Spinal cord (tissue), 10 donors: ENCODE results near the gene MOB3B. TPM values are rescaled to one million over a fixed set of nuclear protein-coding genes. Genes with fewer than 3 reads are reported as not detected.

Experiments
- DNase-seq, 6 donors: peaks; one replicate each; pipeline versions ENCODE4 v3.0.0 to v3.0.0-alpha.2; 2013 to 2015; ENCODE audit warnings: low spot score in 6 of 6, low read depth in 4 of 6
- H3K27ac ChIP-seq: one replicate; pipeline ENCODE4 v1.5.1; 2013; ENCODE audit warnings: low read depth, low read length, control low read depth
- H3K27me3 ChIP-seq: one replicate; pipeline ENCODE4 v1.6.1; 2013; ENCODE audit warnings: low read length; ENCODE audit not compliant: control insufficient read depth, insufficient read depth
- H3K36me3 ChIP-seq: one replicate; pipeline ENCODE4 v1.6.1; 2013; ENCODE audit warnings: low read length; ENCODE audit not compliant: control insufficient read depth, insufficient read depth
- H3K4me1 ChIP-seq: one replicate; pipeline ENCODE4 v1.6.1; 2013; ENCODE audit warnings: low read length; ENCODE audit not compliant: control insufficient read depth, insufficient read depth
- H3K4me3 ChIP-seq: one replicate; pipeline ENCODE4 v1.5.1; 2013; ENCODE audit warnings: low read depth, low read length, control low read depth
- H3K9me3 ChIP-seq: one replicate; pipeline ENCODE4 v1.6.1; 2013; ENCODE audit warnings: low read length; ENCODE audit not compliant: control insufficient read depth, insufficient read depth
- WGBS: methylation state at CpG from one replicate; pipeline ENCODE4 v1.1.5; 2013; ENCODE audit warnings: missing lambda C conversion rate; ENCODE audit not compliant: insufficient coverage; 5-methylcytosine and 5-hydroxymethylcytosine counted together
- polyA plus RNA-seq, 2 donors: library from polyadenylated mRNA; unstranded; fragments of 120-200 nt; gene quantifications; one replicate each; pipeline ENCODE4 v1.2.1, GENCODE V29; 2013; ENCODE audit not compliant: insufficient read length in 2 of 2
- total RNA-seq, 2 donors: library from RNA; depleted of rRNA in 1 of 2; stranded (reverse); fragments of 120-200 nt in 1 of 2; fragments of >200 nt in 1 of 2; gene quantifications; one replicate each; pipeline versions ENCODE4 v1.2.3 to v1.2.4, GENCODE V29; 2013 to 2014
- donor health status: healthy.

Gene MOB3B
- total and polyA plus RNA-seq, 4 donors = 9.4 to 34.9 (median 16.0) TPM

- no peak for DNase-seq
- Histone ChIP-seq H3K4me1 (peaks cover 4% of the 10 kb centered on the region), H3K36me3 (peaks cover 2% of the 10 kb centered on the region), H3K4me3 (no peak overlapping the region), H3K9me3 (no peaks in the 10 kb centered on the region), H3K27ac (no peak overlapping the region), H3K27me3 (no peaks in the 10 kb centered on the region)
- WGBS = no CpG with 5 or more reads among the region's 3 CpGs
Measured at GRCh38 chr9:27534658-27535209, 5.1 kb upstream of the MOB3B start.

GRCh38 chr9:27534131-27534530, 4.5 kb upstream of the MOB3B start:
- peaks cover 2% of the 10 kb centered on the region for H3K36me3 ChIP-seq
- 27% methylated on average over 2 of the region's 4 CpGs for WGBS
- no peaks in the 10 kb centered on the region for H3K27me3 ChIP-seq
- no peaks in the 10 kb centered on the region for H3K9me3 ChIP-seq
- no peak overlapping the region for H3K4me3 ChIP-seq
- DNase-seq = peak in 1 of 6 donors; percentile 37
- peaks cover 4% of the 10 kb centered on the region for H3K4me1 ChIP-seq
- peak overlapping the region; percentile 25 for H3K27ac ChIP-seq

GRCh38 chr9:27533311-27533710, 3.7 kb upstream of the MOB3B start:
- no CpG with 5 or more reads among the region's 1 CpG for WGBS
- Histone ChIP-seq H3K36me3 (peaks cover 2% of the 10 kb centered on the region), H3K4me1 (peaks cover 11% of the 10 kb centered on the region), H3K9me3 (no peaks in the 10 kb centered on the region), H3K27me3 (no peaks in the 10 kb centered on the region), H3K27ac (no peak overlapping the region), H3K4me3 (no peak overlapping the region)
- DNase-seq = peak in 2 of 6 donors; percentile 28 to 73

GRCh38 chr9:27532046-27532445, 2.4 kb upstream of the MOB3B start:
- Histone ChIP-seq H3K36me3 (peaks cover 2% of the 10 kb centered on the region), H3K4me1 (peaks cover 19% of the 10 kb centered on the region), H3K9me3 (no peaks in the 10 kb centered on the region), H3K27me3 (no peaks in the 10 kb centered on the region), H3K4me3 (no peak overlapping the region), H3K27ac (no peak overlapping the region)
- no peak for DNase-seq
- no CpG with 5 or more reads among the region's 1 CpG for WGBS

GRCh38 chr9:27530915-27531755, 1.5 kb upstream of the MOB3B start:
- Histone ChIP-seq H3K27me3 (no peaks in the 10 kb centered on the region), H3K4me3 (no peak overlapping the region), H3K4me1 (peaks cover 19% of the 10 kb centered on the region), H3K36me3 (peaks cover 2% of the 10 kb centered on the region), H3K27ac (no peak overlapping the region), H3K9me3 (no peaks in the 10 kb centered on the region)
- peak in 1 of 6 donors; percentile 22 for DNase-seq
- WGBS = no CpG with 5 or more reads among the region's 4 CpGs

GRCh38 chr9:27528886-27529315, 713 bp downstream of the MOB3B start:
- DNase-seq = peak in 4 of 6 donors; percentile 11 to 67 (median 42)
- H3K27me3 ChIP-seq = no peaks in the 10 kb centered on the region
- under 1% methylated on average over 25 of the region's 25 CpGs for WGBS
- peak overlapping the region; percentile 79 for H3K4me3 ChIP-seq
- H3K9me3 ChIP-seq = no peaks in the 10 kb centered on the region
- peak overlapping the region; percentile 82 for H3K27ac ChIP-seq
- H3K36me3 ChIP-seq = no peaks in the 10 kb centered on the region
- H3K4me1 ChIP-seq = peaks cover 15% of the 10 kb centered on the region

- under 1% methylated on average over 39 of the region's 44 CpGs for WGBS
- H3K27ac ChIP-seq = peak overlapping the region; percentile 82
Measured at GRCh38 chr9:27528076-27528885, 1.3 kb downstream of the MOB3B start.

GRCh38 chr9:27527702-27528075, 1.9 kb downstream of the MOB3B start:
- Histone ChIP-seq H3K36me3 (no peaks in the 10 kb centered on the region), H3K27ac (peak overlapping the region; percentile 82), H3K27me3 (no peaks in the 10 kb centered on the region), H3K4me3 (peak overlapping the region; percentile 79), H3K4me1 (peaks cover 15% of the 10 kb centered on the region), H3K9me3 (no peaks in the 10 kb centered on the region)
- DNase-seq = no peak
- 35% methylated on average over 8 of the region's 8 CpGs for WGBS

More at GRCh38 chr9:27528076-27528885, 1.3 kb downstream of the MOB3B start:
- Histone ChIP-seq H3K36me3 (no peaks in the 10 kb centered on the region), H3K27me3 (no peaks in the 10 kb centered on the region), H3K4me1 (peaks cover 15% of the 10 kb centered on the region), H3K4me3 (peak overlapping the region; percentile 79), H3K9me3 (no peaks in the 10 kb centered on the region)
- peak in 5 of 6 donors; percentile 35 to 86 (median 41) for DNase-seq

- no peaks in the 10 kb centered on the region for H3K9me3 ChIP-seq
- no peaks in the 10 kb centered on the region for H3K36me3 ChIP-seq
- DNase-seq = no peak
- H3K27me3 ChIP-seq = no peaks in the 10 kb centered on the region
- H3K4me1 ChIP-seq = peaks cover 15% of the 10 kb centered on the region
- no peak within 1 kb of the TSS for H3K27ac ChIP-seq
- WGBS = 100% methylated on average over 1 of the region's 2 CpGs
- H3K4me3 ChIP-seq = no peak within 1 kb of the TSS
Measured at GRCh38 chr9:27524236-27524635, 5.4 kb downstream of the MOB3B start, which contains the start of gene IFNK. TSS of gene IFNK (plus strand) at chr9:27524290. CDS start at chr9:27524337, 47 bp downstream.
